ENCODE data around the gene PPIL4. TPM values are rescaled to one million over a fixed set of nuclear protein-coding genes. Genes with fewer than 3 reads are reported as not detected.
"Not testable (repeated sequence)": the region's sequence is repeated elsewhere in the genome, so short reads cannot be mapped to it uniquely, and the experiment has no call there.

The PPIL4 gene
- total RNA-seq, 4 donors from 2014 or later = 15.8 to 28.9 (median 20.5) TPM

DNA sequence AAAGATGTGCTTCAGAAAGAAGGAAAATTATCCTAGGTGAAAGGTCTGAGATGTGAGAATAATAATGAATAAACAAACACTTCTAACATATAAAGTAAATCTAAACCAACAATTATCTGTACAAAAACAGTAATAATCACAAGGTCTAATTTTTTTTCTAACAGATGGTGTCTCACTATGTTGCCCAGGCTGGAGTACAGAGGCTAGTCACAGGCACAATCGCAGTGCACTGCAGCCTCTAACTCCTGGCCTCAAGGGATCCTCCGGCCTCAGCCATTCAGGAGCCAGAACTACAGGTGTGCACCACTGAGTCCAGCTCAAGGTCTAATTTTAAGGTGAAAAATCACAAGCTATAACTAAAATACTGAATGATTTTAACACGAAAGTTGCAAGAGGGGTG, 44.1 kb downstream of the PPIL4 start:
- TF ChIP-seq, protein P1, sequence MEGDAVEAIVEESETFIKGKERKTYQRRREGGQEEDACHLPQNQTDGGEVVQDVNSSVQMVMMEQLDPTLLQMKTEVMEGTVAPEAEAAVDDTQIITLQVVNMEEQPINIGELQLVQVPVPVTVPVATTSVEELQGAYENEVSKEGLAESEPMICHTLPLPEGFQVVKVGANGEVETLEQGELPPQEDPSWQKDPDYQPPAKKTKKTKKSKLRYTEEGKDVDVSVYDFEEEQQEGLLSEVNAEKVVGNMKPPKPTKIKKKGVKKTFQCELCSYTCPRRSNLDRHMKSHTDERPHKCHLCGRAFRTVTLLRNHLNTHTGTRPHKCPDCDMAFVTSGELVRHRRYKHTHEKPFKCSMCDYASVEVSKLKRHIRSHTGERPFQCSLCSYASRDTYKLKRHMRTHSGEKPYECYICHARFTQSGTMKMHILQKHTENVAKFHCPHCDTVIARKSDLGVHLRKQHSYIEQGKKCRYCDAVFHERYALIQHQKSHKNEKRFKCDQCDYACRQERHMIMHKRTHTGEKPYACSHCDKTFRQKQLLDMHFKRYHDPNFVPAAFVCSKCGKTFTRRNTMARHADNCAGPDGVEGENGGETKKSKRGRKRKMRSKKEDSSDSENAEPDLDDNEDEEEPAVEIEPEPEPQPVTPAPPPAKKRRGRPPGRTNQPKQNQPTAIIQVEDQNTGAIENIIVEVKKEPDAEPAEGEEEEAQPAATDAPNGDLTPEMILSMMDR (IDR thresholded peaks at IDR 0.05) = no peak
- TF ChIP-seq POLR2A (IDR thresholded peaks at IDR 0.05) = no peak
- no peak overlapping the region for H3K27ac ChIP-seq

DNA sequence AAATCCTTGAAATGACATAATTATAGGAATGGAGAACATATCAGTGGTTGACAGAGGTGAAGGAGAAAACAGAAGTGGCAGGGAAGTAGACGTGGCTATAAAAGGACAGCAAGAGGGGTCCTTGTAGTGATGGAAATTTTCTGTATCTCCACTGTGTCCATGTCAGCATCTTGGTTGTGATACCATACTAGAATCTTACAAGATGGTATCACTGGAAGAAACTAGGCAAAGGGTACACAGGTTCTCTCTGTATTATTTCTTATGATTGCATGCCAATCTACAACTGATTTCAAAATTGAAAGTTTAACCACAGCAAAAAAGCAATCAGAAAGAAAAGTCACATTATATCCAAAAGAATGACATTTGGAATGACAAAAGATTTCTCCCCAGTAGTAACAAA, 44.6 kb downstream of the PPIL4 start:
- DNase-seq = no peak
- Histone ChIP-seq H3K4me3 (no peak overlapping the region), H3K9me3 (no peaks in the 10 kb centered on the region), H3K27ac (no peak overlapping the region), H3K36me3 (peaks cover 0 to 10% (median 0%) of the 10 kb centered on the region in 3 donors), H3K4me1 (no peaks in the 10 kb centered on the region), H3K27me3 (no peaks in the 10 kb centered on the region)
- no peak for TF ChIP-seq POLR2A (IDR thresholded peaks at IDR 0.05)
- TF ChIP-seq, protein P1 (IDR thresholded peaks at IDR 0.05) = no peak

More for the DNA sequence above, 44.1 kb downstream of the PPIL4 start:
- no peak for DNase-seq
- H3K27me3 ChIP-seq = no peaks in the 10 kb centered on the region
- H3K9me3 ChIP-seq = no peaks in the 10 kb centered on the region
- peaks cover 0 to 10% (median 0%) of the 10 kb centered on the region in 3 donors for H3K36me3 ChIP-seq
- H3K4me3 ChIP-seq = no peak overlapping the region
- no peaks in the 10 kb centered on the region for H3K4me1 ChIP-seq

DNA sequence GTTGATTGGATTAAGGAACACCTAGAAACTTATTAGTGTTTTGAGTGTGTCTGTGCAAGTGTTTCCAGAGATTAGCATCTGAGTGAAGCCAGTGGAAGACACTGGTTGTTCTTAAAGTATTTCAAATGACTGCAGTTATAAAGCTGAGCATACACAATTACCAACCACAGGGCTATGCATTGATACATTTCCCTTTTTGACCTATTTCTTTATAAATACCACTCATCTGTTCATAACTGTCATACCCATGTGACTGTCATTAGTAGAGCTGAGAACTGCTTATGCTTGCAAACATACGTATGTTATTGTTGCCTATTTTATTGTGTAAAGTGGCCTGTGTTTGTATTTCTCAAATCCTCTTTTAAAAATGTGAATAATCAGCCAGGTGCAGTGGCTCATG, 45.7 kb downstream of the PPIL4 start:
- TF ChIP-seq, protein P1 (IDR thresholded peaks at IDR 0.05) = no peak
- no peak for TF ChIP-seq POLR2A (IDR thresholded peaks at IDR 0.05)
- Histone ChIP-seq H3K27me3 (no peaks in the 10 kb centered on the region), H3K9me3 (no peaks in the 10 kb centered on the region), H3K27ac (no peak overlapping the region), H3K36me3 (peaks cover 0 to 7% (median 0%) of the 10 kb centered on the region in 3 donors), H3K4me3 (no peak overlapping the region), H3K4me1 (no peaks in the 10 kb centered on the region)
- no peak for DNase-seq

DNA sequence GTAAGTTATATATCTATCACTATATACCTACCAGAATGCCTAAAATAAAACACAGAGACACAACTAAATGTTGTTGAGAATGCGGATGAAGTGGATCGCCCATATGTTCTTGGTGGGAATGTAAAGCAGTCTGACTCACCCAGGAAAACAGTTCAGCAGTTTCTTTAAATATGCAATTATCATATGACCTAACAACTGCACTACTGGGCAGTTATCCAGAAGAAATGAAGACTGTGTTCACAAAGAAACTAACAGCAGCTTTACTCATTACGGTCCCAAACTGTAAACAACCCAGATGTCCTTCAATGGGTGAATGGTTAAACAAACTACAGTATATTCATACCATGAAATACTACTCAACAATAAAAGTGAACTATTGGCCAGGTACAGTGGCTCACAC, 46.8 kb downstream of the PPIL4 start:
- no peaks in the 10 kb centered on the region for H3K27me3 ChIP-seq
- H3K9me3 ChIP-seq = no peaks in the 10 kb centered on the region
- no peak overlapping the region for H3K4me3 ChIP-seq
- H3K4me1 ChIP-seq = no peaks in the 10 kb centered on the region
- TF ChIP-seq, protein P1 (IDR thresholded peaks at IDR 0.05) = no peak
- TF ChIP-seq POLR2A (IDR thresholded peaks at IDR 0.05) = no peak
- peaks cover 0 to under 1% (median 0%) of the 10 kb centered on the region in 3 donors for H3K36me3 ChIP-seq
- no peak for DNase-seq
- H3K27ac ChIP-seq = peak overlapping the region in 2 of 4 donors; percentile 10 to 53

DNA sequence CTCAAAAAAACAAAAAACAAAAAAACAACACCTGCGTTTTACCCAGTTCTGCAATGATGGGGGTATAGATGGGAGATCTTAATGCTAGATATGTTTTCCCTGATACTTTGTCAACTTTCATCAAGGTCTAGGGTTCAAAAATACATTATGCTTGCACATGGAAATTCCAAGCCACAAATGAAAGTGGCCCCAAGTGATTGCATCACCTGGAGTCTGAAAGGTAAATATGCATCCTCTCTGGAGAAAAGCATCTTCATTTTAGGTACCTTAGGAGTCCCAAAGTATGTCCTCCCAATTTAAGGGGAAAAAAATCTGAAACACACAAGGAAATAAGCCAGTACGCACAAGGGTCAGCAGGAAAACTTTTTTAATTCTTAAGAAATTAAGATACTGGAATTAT, 48.5 kb downstream of the PPIL4 start:
- Histone ChIP-seq H3K36me3 (no peaks in the 10 kb centered on the region), H3K27ac (no peak overlapping the region), H3K9me3 (no peaks in the 10 kb centered on the region), H3K27me3 (no peaks in the 10 kb centered on the region), H3K4me3 (no peak overlapping the region), H3K4me1 (no peaks in the 10 kb centered on the region)
- DNase-seq = no peak
- TF ChIP-seq, protein P1 (IDR thresholded peaks at IDR 0.05) = no peak
- no peak for TF ChIP-seq POLR2A (IDR thresholded peaks at IDR 0.05)

DNA sequence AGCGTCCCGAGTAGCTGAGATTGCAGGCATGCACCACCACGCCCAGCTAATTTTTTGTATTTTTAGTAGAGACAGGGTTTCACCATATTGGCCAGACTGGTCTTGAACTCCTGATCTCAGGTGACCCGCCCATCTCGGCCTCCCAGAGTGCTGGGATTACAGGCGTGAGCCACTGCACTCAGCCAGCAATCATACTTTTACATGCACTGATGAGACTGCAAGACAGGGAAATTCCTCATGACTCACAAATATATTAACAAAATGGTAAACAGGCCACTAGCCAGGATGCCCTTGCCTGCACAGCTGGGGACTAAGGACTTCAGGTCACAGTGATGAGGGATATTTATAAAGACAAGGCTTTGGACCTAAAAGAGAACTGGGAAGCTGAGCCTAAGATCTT, 49.2 kb downstream of the PPIL4 start:
- H3K9me3 ChIP-seq, DNase-seq, H3K27ac ChIP-seq: not testable (repeated sequence)

DNA sequence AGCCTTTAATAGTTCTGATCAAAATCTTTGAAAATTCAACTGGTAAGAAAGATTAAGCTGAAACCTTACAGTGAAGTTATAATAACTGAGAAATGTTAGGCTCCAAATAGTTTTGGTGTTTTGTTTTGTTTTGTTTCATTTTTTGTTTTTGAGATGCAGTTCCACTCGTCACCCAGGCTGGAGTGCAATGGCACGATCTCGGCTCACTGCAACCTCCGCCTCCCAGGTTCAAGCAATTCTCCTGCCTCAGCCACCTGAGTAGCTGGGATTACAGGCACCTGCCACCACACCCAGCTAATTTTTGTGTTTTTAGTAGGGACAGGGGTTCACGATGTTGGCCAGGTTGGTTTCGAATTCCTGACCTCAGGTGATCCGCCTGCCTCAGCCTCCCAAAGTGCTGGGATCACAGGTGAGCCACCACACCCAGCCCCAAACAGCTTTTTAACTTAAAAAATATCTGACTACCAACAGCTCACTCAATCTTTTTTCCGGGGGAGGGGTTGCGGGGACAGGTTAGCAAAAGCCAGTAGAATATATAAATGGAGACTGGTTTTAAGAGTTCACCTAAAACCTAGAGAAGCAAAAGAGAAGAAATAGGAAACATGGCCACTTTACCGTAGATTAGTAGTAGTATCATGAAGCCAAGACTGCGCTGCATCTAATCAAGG, 50.4 kb downstream of the PPIL4 start:
- H3K4me1 ChIP-seq, H3K36me3 ChIP-seq, H3K4me3 ChIP-seq, H3K27me3 ChIP-seq, DNase-seq, H3K9me3 ChIP-seq: not testable (repeated sequence)
- H3K27ac ChIP-seq = peak overlapping the region in 1 of 4 donors; percentile 55

More for the DNA sequence above, 49.2 kb downstream of the PPIL4 start:
- not testable (repeated sequence) for H3K27me3 ChIP-seq, H3K4me1 ChIP-seq, H3K36me3 ChIP-seq, H3K4me3 ChIP-seq

DNA sequence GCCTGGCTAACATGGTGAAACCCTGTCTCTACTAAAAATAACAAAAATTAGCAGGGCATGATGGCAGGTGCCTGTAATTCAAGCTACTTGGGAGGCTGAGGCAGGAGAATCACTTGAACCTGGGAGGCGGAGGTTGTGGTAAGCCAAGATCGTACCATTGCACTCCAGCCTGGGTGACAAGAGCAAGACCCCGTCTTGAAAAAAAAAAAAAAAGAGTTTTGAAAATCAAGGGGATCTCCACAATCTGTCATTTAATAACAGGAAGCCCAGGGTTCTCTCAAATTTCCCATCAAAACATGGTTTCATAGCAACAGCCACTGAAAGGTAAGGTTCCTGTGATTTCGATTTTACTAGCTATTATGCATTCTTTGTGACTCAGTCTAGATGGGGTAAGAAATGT, 51.0 kb downstream of the PPIL4 start:
- not testable (repeated sequence) for H3K4me1 ChIP-seq, DNase-seq, H3K9me3 ChIP-seq, H3K4me3 ChIP-seq, H3K27me3 ChIP-seq, H3K36me3 ChIP-seq
- H3K27ac ChIP-seq = peak overlapping the region in 1 of 4 donors; percentile 18
